Hair follicular keratinocyte (primary cell): ENCODE results near the gene SPACA6. TPM values are rescaled to one million over a fixed set of nuclear protein-coding genes. Genes with fewer than 3 reads are reported as not detected.

Source experiments
- total RNA-seq: library from RNA; depleted of rRNA; stranded (reverse); fragments of >200 nt; gene quantifications from 2 replicates; pipeline ENCODE4 v1.2.3, GENCODE V29; 2015

SPACA6 gene
- total RNA-seq = 5.8 and 6.0 TPM in 2 replicates

GRCh38 chr19:51693260-51693659 lies at the start of gene SPACA6:
Gene SPACA6, plus strand, starts transcription at chr19:51693330. Its CDS starts 197 bp downstream, at chr19:51693527.

GRCh38 chr19:51646730-51647129 lies 46.4 kb upstream of the SPACA6 start, which contains the start of gene SIGLEC14:
Gene SIGLEC14, minus strand, starts transcription at chr19:51646825. Its CDS starts 66 bp downstream, at chr19:51646759.

GRCh38 chr19:51751655-51752054 lies 58.5 kb downstream of the SPACA6 start, which contains the start of gene FPR1:
Gene FPR1, minus strand, starts transcription at chr19:51751878. Its CDS starts 4,884 bp downstream, at chr19:51746994.

Other genes with a start within 250 kb of the SPACA6 start
- gene SIGLEC8, start 234.9 kb upstream of the SPACA6 start, total RNA-seq = not detected in 2 replicates
- not detected in 2 replicates for gene CEACAM18, start 214.8 kb upstream of the SPACA6 start, total RNA-seq
- not detected in 2 replicates for gene SIGLEC12, start 191.5 kb upstream of the SPACA6 start, total RNA-seq
- not detected in 2 replicates for gene SIGLEC6, start 161.7 kb upstream of the SPACA6 start, total RNA-seq
- 2.4 and 4.8 TPM in 2 replicates for gene ZNF175, start 122.0 kb upstream of the SPACA6 start, total RNA-seq
- gene SIGLEC5, start 62.9 kb upstream of the SPACA6 start, total RNA-seq = not detected in 2 replicates
- gene SIGLEC14, start 46.5 kb upstream of the SPACA6 start, total RNA-seq = not detected in 2 replicates
- gene HAS1, start 30.7 kb downstream of the SPACA6 start, total RNA-seq = 0.11 TPM in 1 of 2 replicates, not detected in the other
- not detected in 2 replicates for gene FPR1, start 58.5 kb downstream of the SPACA6 start, total RNA-seq
- gene FPR2, start 67.8 kb downstream of the SPACA6 start, total RNA-seq = not detected in 2 replicates
- gene FPR3, start 101.8 kb downstream of the SPACA6 start, total RNA-seq = not detected in 2 replicates
- gene ZNF577, start 194.6 kb downstream of the SPACA6 start, total RNA-seq = 1.6 TPM in 2 replicates
- gene ZNF649, start 211.7 kb downstream of the SPACA6 start, total RNA-seq = 6.6 and 6.8 TPM in 2 replicates
- 2.2 and 4.9 TPM in 2 replicates for gene ZNF613, start 234.1 kb downstream of the SPACA6 start, total RNA-seq